ENCODE data around the gene AOC2.

- TF ChIP-seq CREB1 (IDR thresholded peaks at IDR 0.05): no peak
- no peak for TF ChIP-seq CTCF (IDR thresholded peaks at IDR 0.05; ENCODE audit: control extremely low read depth in 1 of 3, insufficient read depth in 1 of 3, low read depth in 1 of 3, low read length in 3 of 3)
- TF ChIP-seq EZH2 (IDR thresholded peaks at IDR 0.05; ENCODE audit: low read depth, low read length, severe bottlenecking): no peak
- no peak for TF ChIP-seq MAFK (IDR thresholded peaks at IDR 0.05; ENCODE audit: low read depth, low read length)
- no peak for TF ChIP-seq BCL11A (IDR thresholded peaks at IDR 0.05; ENCODE audit: low read depth in 2 of 2, low read length in 2 of 2)
- TF ChIP-seq GABPA (IDR thresholded peaks at IDR 0.05; ENCODE audit: borderline replicate concordance, insufficient read depth, low read length): no peak
- no peak for TF ChIP-seq SP2 (IDR thresholded peaks at IDR 0.05; ENCODE audit: low read length)
- TF ChIP-seq SRF (IDR thresholded peaks at IDR 0.05; ENCODE audit: low read depth, low read length): no peak
- TF ChIP-seq, protein P1, sequence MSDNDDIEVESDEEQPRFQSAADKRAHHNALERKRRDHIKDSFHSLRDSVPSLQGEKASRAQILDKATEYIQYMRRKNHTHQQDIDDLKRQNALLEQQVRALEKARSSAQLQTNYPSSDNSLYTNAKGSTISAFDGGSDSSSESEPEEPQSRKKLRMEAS (IDR thresholded peaks at IDR 0.05): no peak
- TF ChIP-seq KDM4A (IDR thresholded peaks at IDR 0.05; ENCODE audit: low read depth, low read length, severe bottlenecking): no peak
- TF ChIP-seq POLR2A (IDR thresholded peaks at IDR 0.05; ENCODE audit: control extremely low read depth in 1 of 2, low read depth in 2 of 2, low read length in 2 of 2): no peak
- TF ChIP-seq SIN3A (conservative IDR thresholded peaks at IDR 0.05 in 1 of 2, IDR thresholded peaks at IDR 0.05 in 1 of 2; ENCODE audit: low read depth in 1 of 2, low read length in 2 of 2): no peak
- TF ChIP-seq ZNF274 (IDR thresholded peaks at IDR 0.05; ENCODE audit: borderline replicate concordance, extremely low read depth, low read length): no peak
- TF ChIP-seq EP300 (IDR thresholded peaks at IDR 0.05; ENCODE audit: borderline replicate concordance in 1 of 2, low read depth in 2 of 2, low read length in 2 of 2): no peak
These were observed 53.9 kb downstream of the AOC2 start for GRCh38 chr17:42898147-42898811.
